Suppressor macrophage (primary cell): ENCODE results near the gene DDX54.
A peak's percentile ranks its signal among the peaks of the same experiment; 100 is the strongest.
"Not testable (repeated sequence)": the region's sequence is repeated elsewhere in the genome, so short reads cannot be mapped to it uniquely, and the experiment has no call there.

ENCODE experiments used
- DNase-seq, 4 experiments: peaks; one replicate each; pipeline ENCODE4 v3.0.0-alpha.2; 2020 to 2022

Gene DDX54

DNA sequence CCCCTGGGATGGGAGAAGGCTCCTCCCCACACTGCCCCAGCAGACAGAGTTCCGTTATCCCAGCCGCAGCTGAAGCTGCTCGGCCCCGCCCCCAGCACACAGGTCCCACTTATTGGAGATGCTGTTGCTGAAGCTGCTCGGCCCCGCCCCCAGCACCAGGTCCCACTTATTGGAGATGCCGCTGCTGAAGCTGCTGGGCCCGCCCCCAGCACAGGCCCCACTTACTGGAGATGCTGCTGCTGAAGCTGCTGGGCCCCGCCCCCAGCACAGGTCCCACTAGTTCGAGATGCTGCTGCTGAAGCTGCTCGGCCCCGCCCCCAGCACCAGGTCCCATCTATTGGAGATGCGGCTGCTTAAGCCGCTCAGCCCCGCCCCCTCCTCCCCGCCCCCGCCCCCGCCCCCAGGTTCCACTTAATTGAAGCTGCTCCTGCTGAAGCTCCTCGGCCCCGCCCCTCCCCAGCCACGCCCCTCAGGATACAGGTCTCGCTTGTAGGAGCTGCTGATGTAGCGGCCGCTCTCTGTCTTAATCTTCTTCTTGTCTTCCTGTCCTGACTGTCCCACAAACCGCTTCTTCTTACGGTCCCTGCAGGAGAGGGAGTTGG, 23.8 kb downstream of the DDX54 start:
- no peak for DNase-seq

DNA sequence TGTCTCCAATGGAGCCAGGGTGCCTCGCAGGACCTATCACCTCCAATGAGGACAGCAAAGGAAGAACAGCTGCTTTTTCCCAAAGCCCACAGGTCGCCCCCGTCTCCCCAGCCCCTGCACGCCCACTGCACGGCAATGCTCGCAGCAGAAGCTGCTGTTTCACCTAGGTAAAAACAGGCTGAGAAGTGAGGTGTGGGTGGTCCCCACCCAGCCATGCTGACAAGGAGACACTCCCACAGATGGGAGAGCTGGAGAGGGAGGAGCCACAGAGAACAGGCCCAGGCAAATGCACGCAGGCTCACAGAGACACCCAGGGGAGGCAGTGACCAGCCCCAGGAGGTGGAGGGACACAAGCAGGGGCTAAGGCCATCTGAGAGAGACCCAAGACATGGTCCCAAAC, 25.3 kb downstream of the DDX54 start:
- DNase-seq: no peak

DNA sequence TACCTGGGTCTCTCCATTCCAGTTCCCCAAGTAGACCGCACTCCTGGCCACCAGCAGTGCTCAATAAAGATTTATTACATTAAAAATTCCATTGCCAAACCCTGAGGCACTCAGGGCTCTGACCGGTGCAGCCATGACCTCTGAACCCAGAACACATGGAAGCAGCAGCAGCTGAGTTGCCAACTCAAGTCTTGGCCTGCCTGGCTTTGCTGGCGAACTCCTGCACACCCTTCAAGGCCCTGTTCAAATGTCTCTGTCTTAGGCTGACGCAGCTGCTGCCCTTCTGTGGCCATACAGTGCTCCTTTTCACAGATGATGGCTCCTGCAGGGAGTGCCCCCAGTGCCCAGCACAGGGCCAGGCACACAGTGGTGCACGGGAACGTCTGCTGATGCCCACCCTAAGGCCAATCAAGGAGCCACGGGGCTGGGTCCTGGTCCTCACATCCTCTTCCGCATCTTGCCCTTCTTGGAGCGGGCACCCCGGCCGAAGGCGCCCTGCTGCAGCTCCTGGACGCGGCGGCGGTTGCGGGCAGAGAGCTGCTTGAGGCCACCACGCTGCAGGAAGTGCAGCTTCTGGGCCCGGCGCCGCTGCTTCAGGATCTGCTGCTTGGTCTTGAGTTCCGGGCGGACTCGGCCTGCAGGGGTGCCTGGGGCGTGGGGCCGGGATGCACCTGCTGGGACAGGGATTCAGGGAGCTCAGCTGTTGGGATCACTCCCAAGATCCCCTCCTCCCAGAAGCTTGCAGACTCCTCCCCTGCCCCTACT, 26.7 kb downstream of the DDX54 start:
- DNase-seq: no peak

- DNase-seq: no peak
Observed at GRCh38 chr12:113157218-113157859, 27.9 kb downstream of the DDX54 start.

- peak in 1 of 4 experiments; percentile 30 for DNase-seq
Observed at GRCh38 chr12:113155646-113156045, 29.6 kb downstream of the DDX54 start.

- no peak for DNase-seq
Observed at GRCh38 chr12:113155060-113155459, 30.2 kb downstream of the DDX54 start.

- DNase-seq: peak; percentile 21 to 71 (median 48)
Observed at GRCh38 chr12:113154351-113154973, 30.8 kb downstream of the DDX54 start.

DNA sequence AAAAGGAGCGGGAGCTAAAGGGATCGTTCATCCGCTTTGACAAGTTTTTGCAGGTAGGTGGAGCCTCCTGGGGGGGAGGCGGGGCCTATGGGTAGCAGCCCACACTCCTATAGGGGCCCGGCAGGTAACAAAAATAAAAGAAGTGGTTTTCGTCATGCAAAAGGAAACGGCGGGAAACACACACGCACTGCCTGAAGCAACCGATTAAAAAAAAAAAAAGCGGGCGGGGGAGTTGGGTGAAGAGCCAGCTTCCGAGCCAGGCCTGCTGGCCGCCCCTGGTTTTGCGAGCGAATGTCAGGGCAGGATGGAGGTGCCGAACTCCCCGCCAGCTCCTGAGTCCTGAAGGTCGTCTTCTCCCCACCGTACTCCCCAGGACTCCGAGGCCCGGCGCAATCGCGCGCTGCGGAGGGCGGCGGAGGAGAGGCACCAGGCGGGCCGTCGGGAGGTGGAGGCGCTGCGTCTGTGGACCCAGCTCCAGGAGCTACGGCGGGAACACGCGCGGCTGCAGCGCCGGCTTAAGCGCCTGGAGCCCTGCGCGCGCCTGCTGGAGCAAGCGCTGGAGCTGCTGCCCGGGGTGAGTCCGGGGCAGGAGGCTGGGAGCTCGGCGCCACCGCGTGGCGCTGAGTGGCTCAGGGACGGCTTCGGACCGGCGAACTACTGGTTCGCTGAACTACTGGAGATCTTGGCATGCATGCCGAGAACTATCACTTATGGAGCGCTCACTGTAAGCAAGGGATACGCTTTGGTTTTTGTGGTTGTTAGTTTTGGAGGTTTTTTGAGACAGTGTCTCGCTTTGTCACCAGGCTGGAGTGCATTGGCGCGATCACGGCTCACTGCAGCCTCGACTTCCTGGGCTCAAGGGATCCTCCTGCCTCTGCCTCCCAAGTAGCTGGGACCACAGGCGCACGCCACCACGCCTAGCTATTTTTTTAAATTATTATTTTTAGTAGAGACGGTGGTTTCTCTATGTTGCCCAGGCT, 32.2 kb downstream of the DDX54 start:
- DNase-seq: peak; percentile 88 to 95 (median 92)

- DNase-seq: no peak
Observed at GRCh38 chr12:113152196-113152834, 33.0 kb downstream of the DDX54 start.

GRCh38 chr12:113151655-113152054, 33.6 kb downstream of the DDX54 start:
- DNase-seq: no peak

DNA sequence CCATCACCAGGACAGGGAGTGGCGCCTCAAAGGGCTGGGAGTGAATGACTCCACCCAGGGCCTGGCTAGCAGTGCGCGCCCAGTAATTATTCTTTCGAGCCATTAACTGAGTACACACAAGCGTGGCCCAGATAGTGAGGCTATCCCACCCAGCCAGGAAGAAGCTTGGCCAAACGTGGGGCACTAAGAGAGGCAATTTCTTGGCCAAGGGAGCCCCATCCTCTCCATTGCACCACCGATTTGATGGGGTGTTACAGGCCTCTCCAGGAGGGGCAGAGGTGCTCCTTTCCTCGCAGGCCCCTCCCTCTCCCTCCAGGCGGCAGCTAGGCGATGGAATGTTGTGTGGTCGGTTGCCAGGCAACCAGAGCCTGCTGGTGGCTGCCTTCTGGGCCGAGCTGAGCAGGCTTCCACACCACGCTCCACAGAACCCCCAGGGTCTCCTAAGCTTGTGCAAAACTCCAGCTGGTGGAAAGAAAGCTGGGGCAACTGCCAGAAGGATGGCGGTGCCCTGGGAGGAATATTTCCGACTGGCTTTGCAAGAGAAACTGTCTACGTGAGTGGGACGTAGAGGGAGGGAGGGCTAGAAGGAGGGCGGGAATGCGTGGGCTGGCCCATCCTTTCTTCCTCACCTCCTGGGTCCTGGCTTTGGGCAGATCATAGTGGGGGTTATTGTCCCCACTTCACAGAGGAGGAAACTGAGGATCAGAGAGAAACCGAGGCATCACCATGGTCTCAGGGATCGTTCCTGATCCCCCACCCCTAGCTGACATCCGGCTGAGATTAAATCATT, 35.7 kb downstream of the DDX54 start, which contains the start of gene CFAP73:
Gene CFAP73 (plus strand): TSS at position 364 of the 790 bp plus-strand sequence. CDS start 134 bp downstream, at position 498.
- peak in 3 of 4 experiments; percentile 41 to 54 (median 43) for DNase-seq

- DNase-seq: no peak
Observed at GRCh38 chr12:113146999-113147398, 38.3 kb downstream of the DDX54 start.

GRCh38 chr12:113145720-113146551, 39.3 kb downstream of the DDX54 start:
- DNase-seq: peak in 2 of 4 experiments; percentile 23 to 31

GRCh38 chr12:113144806-113145205, 40.5 kb downstream of the DDX54 start:
- no peak for DNase-seq

- DNase-seq: no peak
Observed at GRCh38 chr12:113143959-113144358, 41.3 kb downstream of the DDX54 start.

- DNase-seq: peak in 2 of 4 experiments; percentile 85 to 87
Observed at GRCh38 chr12:113142886-113143332, 42.4 kb downstream of the DDX54 start.

GRCh38 chr12:113142173-113142885, 42.9 kb downstream of the DDX54 start:
- DNase-seq: peak; percentile 90 to 95 (median 94)

DNA sequence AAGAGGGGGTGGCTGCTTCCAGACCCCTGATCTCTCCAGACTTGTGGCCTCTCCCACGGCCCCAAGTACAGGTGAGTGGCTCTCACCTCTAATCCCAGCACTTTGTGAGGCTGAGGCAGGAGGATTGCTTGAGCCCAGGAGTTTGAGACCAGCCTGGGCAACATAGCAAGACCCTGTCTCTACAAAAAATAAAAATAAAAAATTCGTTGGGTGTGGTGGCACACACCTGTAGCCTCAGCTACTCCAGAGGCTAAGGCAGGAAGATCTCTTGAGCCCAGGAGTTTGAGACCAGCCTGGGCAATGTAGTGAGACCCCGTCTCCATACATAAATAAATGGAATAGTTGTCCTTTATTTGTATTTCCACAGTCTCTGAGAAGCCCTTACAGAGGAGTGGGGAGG, 43.6 kb downstream of the DDX54 start:
- DNase-seq: not testable (repeated sequence)

GRCh38 chr12:113140706-113141105, 44.6 kb downstream of the DDX54 start:
- DNase-seq: no peak
